Transverse colon (tissue), 4 donors: Measurements from ENCODE around the gene CFAP68. TPM values are rescaled to one million over a fixed set of nuclear protein-coding genes. Genes with fewer than 3 reads are reported as not detected.
A peak's percentile ranks its signal among the peaks of the same experiment; 100 is the strongest.

ENCODE experiments used
- DNase-seq: peaks from one replicate; pipeline ENCODE4 v3.0.0-alpha.2; 2019
- H3K27ac ChIP-seq, 4 donors: fragments of 200-600 bp; sonication (generic); 2 replicates each; pipeline ENCODE4 v1.5.1; 2016 to 2018; ENCODE audit warnings: inconsistent platforms in 4 of 4
- H3K27me3 ChIP-seq: fragments of 200-600 bp; sonication (generic); 2 replicates; pipeline ENCODE4 v1.5.1; 2017; ENCODE audit warnings: inconsistent platforms
- H3K36me3 ChIP-seq, 4 donors: fragments of 200-600 bp; sonication (generic); 2 replicates each; pipeline ENCODE4 v1.5.1; 2017 to 2019; ENCODE audit warnings: inconsistent platforms in 4 of 4
- H3K4me1 ChIP-seq, 4 donors: fragments of 200-600 bp; sonication (generic); 2 replicates each; pipeline ENCODE4 v1.5.1; 2017 to 2020; ENCODE audit warnings: inconsistent platforms in 4 of 4
- H3K4me3 ChIP-seq, 4 donors: fragments of 200-600 bp; sonication (generic); 1 replicate in 1 of 4; 2 replicates in 3 of 4; pipeline versions ENCODE4 v1.5.1 to v1.6.1; 2017 to 2019; ENCODE audit warnings: inconsistent platforms in 4 of 4
- H3K9me3 ChIP-seq, 2 donors: fragments of 200-600 bp; sonication (generic); 2 replicates each; pipeline ENCODE4 v1.5.1; 2017 to 2019; ENCODE audit warnings: inconsistent platforms in 2 of 2
- CTCF ChIP-seq, 5 experiments: fragments of 200-600 bp in 3 of 5; fragments of 450-650 bp in 2 of 5; sonication (generic) in 3 of 5; IDR thresholded peaks; 1 replicate in 2 of 5; 2 replicates in 3 of 5; pipeline ENCODE4 v1.5.1; 2016 to 2017; ENCODE audit warnings: antibody characterized with exemption in 5 of 5, inconsistent platforms in 3 of 5, mild to moderate bottlenecking in 2 of 5, moderate library complexity in 1 of 5
- EP300 ChIP-seq: sonication (generic); formaldehyde crosslinking; IDR thresholded peaks from one replicate; pipeline ENCODE4 v1.6.1; 2017; ENCODE audit warnings: antibody characterized with exemption, low read depth
- POLR2A ChIP-seq: fragments of 450-650 bp; IDR thresholded peaks from one replicate; pipeline ENCODE4 v1.6.1; 2016; ENCODE audit warnings: antibody characterized with exemption, mild to moderate bottlenecking, moderate library complexity
- POLR2AphosphoS5 ChIP-seq, 3 donors: sonication (generic); formaldehyde crosslinking; IDR thresholded peaks; one replicate each; pipeline ENCODE4 v1.6.1; 2016; ENCODE audit warnings: antibody characterized with exemption in 3 of 3
- WGBS, 2 donors: methylation state at CpG; one replicate each; pipeline ENCODE4 v1.1.5; 2018; ENCODE audit warnings: low coverage in 1 of 2; 5-methylcytosine and 5-hydroxymethylcytosine counted together
- in situ Hi-C, 4 donors: fragments of 200-750 bp; cut with MboI; loops; one replicate each; pipeline versions ENCODE4 v1.15.0 to v1.15.1; 2017; ENCODE audit warnings: low sequenced_read_pairs in 3 of 4, low pct_ligation_motif_present in 1 of 4, low pct_unique_long_range_greater_than_20kb in 1 of 4
- intact Hi-C: fragments of 100-400 bp; cut with DNase I; formaldehyde crosslinking; loops from one replicate; pipeline ENCODE4 v1.15.1; 2023; ENCODE audit warnings: low total_unique reads
- total RNA-seq, 4 donors: library from RNA; depleted of rRNA; stranded (reverse); fragments of >200 nt; gene quantifications; one replicate each; pipeline ENCODE4 v1.1.0, GENCODE V29; 2016

CFAP68 gene
- total RNA-seq, 4 donors from 2014 or later: 0.20 to 19.8 (median 18.8) TPM; not detected in 1

- Histone ChIP-seq H3K27ac (peak overlapping the region in 3 of 4 donors; percentile 85 to 97 (median 86)), H3K4me1 (peaks cover 0 to 4% (median 0%) of the 10 kb centered on the region in 4 donors), H3K4me3 (no peak overlapping the region), H3K27me3 (no peaks in the 10 kb centered on the region), H3K36me3 (no peaks in the 10 kb centered on the region), H3K9me3 (no peaks in the 10 kb centered on the region)
- 36 to 74% methylated on average over 2 to 5 of the region's 5 CpGs for WGBS, 2 donors
- intact Hi-C loops (no loop called here), in situ Hi-C loops (no loop called here)
- no peak for DNase-seq
- TF ChIP-seq POLR2AphosphoS5 (IDR thresholded peaks at IDR 0.05) (no peak), EP300 (no peak), POLR2A (no peak), CTCF (IDR thresholded peaks at IDR 0.05) (no peak)
These were observed 29.4 kb downstream of the CFAP68 start for GRCh38 chr11:111908639-111909305.

- no peaks in the 10 kb centered on the region for H3K9me3 ChIP-seq
- peaks cover 0 to 10% (median 0%) of the 10 kb centered on the region in 4 donors for H3K4me1 ChIP-seq
- in situ Hi-C loops (no loop called here), intact Hi-C loops (no loop called here)
- H3K4me3 ChIP-seq: peak overlapping the region in 2 of 4 donors; percentile 34 to 49
- H3K27ac ChIP-seq: peak overlapping the region; percentile 83 to 97 (median 86)
- WGBS, 2 donors: 43 to 78% methylated on average over 3 to 5 of the region's 5 CpGs
- no peaks in the 10 kb centered on the region for H3K27me3 ChIP-seq
- DNase-seq: no peak
- no peaks in the 10 kb centered on the region for H3K36me3 ChIP-seq
- TF ChIP-seq EP300: peak; percentile 58
- TF ChIP-seq CTCF (IDR thresholded peaks at IDR 0.05): no peak
These were observed 30.0 kb downstream of the CFAP68 start for GRCh38 chr11:111909378-111909777.

GRCh38 chr11:111910676-111911562 lies 31.6 kb downstream of the CFAP68 start:
- in situ Hi-C loops: no loop called here
- Histone ChIP-seq H3K4me1 (peaks cover 0 to 10% (median 0%) of the 10 kb centered on the region in 4 donors), H3K27me3 (no peaks in the 10 kb centered on the region), H3K27ac (peak overlapping the region; percentile 83 to 97 (median 86)), H3K4me3 (peak overlapping the region; percentile 2 to 49 (median 30)), H3K36me3 (no peaks in the 10 kb centered on the region), H3K9me3 (no peaks in the 10 kb centered on the region)
- 49 to 56% methylated on average over 5 to 9 of the region's 9 CpGs for WGBS, 2 donors
- peak in 1 of 3 donors; percentile 9 for TF ChIP-seq POLR2AphosphoS5 (IDR thresholded peaks at IDR 0.05)
- no peak for TF ChIP-seq EP300
- no peak for TF ChIP-seq CTCF (IDR thresholded peaks at IDR 0.05)
- no peak for DNase-seq
- intact Hi-C loops: no loop called here
